Upper lobe of left lung (tissue), 4 donors: ENCODE measurements around the gene TEKT5.

ENCODE experiments used
- POLR2AphosphoS5 ChIP-seq, 2 donors: sonication (generic); formaldehyde crosslinking; IDR thresholded peaks; one replicate each; pipeline ENCODE4 v1.5.1; 2017; ENCODE audit warnings: antibody characterized with exemption in 2 of 2
- TF ChIP-seq, protein P1 (sequence below), 6 experiments: fragments of 450-650 bp in 4 of 6; fragments of 200-600 bp in 2 of 6; sonication (generic) in 2 of 6; IDR thresholded peaks; one replicate each; pipeline ENCODE4 v1.5.1; 2016 to 2019; ENCODE audit warnings: antibody characterized with exemption in 6 of 6

DNA sequence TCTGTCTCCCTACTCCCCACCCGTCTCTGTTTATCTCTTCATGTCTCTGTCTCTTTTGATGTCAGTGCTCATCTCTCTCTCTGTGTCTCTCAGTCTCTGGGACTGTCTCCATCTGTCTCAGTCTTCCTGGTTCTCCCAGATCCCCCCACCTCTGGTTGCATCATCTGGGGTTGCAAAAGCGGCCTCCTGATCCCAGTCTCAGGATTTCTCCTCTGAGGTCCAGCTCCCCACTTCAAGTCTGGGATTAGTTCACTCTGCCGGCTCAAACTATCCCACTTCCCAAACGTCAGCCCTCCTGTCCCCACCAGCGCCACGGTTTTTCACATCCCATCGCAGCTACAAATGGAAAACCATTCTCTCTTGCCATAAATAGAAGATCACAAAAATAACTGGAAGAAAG, 9.0 kb downstream of the TEKT5 start:
- TF ChIP-seq, protein P1, sequence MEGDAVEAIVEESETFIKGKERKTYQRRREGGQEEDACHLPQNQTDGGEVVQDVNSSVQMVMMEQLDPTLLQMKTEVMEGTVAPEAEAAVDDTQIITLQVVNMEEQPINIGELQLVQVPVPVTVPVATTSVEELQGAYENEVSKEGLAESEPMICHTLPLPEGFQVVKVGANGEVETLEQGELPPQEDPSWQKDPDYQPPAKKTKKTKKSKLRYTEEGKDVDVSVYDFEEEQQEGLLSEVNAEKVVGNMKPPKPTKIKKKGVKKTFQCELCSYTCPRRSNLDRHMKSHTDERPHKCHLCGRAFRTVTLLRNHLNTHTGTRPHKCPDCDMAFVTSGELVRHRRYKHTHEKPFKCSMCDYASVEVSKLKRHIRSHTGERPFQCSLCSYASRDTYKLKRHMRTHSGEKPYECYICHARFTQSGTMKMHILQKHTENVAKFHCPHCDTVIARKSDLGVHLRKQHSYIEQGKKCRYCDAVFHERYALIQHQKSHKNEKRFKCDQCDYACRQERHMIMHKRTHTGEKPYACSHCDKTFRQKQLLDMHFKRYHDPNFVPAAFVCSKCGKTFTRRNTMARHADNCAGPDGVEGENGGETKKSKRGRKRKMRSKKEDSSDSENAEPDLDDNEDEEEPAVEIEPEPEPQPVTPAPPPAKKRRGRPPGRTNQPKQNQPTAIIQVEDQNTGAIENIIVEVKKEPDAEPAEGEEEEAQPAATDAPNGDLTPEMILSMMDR (IDR thresholded peaks at IDR 0.05), result no peak
- no peak for TF ChIP-seq POLR2AphosphoS5 (IDR thresholded peaks at IDR 0.05)
